HepG2 (cell line): Measurements from ENCODE around the gene MSL3B.

ENCODE experiments used
- ATF2 ChIP-seq: sonication (generic); formaldehyde crosslinking; IDR thresholded peaks from 2 replicates; pipeline ENCODE4 v1.4.0; 2020; ENCODE audit warnings: missing genetic modification reagents
- ATF3 ChIP-seq: sonication (generic); formaldehyde crosslinking; IDR thresholded peaks from 2 replicates; pipeline ENCODE4 v1.4.0; 2020; ENCODE audit warnings: missing genetic modification reagents
- BRF2 ChIP-seq: sonication (generic); formaldehyde crosslinking; IDR thresholded peaks from 2 replicates; pipeline ENCODE4 v1.8.1; 2022; ENCODE audit warnings: mild to moderate bottlenecking, missing genetic modification reagents
- CREM ChIP-seq, 2 experiments: sonication (generic) in 1 of 2; formaldehyde crosslinking in 1 of 2; IDR thresholded peaks; 2 replicates each; pipeline versions ENCODE4 v1.4.0 to v1.6.1; 2016 to 2020; ENCODE audit warnings: antibody characterized with exemption in 1 of 2, mild to moderate bottlenecking in 1 of 2, missing genetic modification reagents in 1 of 2
- CTCF ChIP-seq: sonication (generic); formaldehyde crosslinking; IDR thresholded peaks from 2 replicates; pipeline ENCODE4 v1.5.0; 2020; ENCODE audit warnings: mild to moderate bottlenecking, missing genetic modification reagents, moderate library complexity
- HIC2 ChIP-seq: sonication (generic); formaldehyde crosslinking; IDR thresholded peaks from 2 replicates; pipeline ENCODE4 v1.9.0; 2022; ENCODE audit warnings: low read depth, missing genetic modification reagents
- HNRNPH1 ChIP-seq: fragments of 200-400 bp; formaldehyde crosslinking; optimal IDR thresholded peaks from 2 replicates; pipeline ENCODE3; 2017; ENCODE audit warnings: mild to moderate bottlenecking, low read depth, low read length
- MEIS2 ChIP-seq: sonication (generic); formaldehyde crosslinking; IDR thresholded peaks from 2 replicates; pipeline ENCODE4 v1.9.0; 2021; ENCODE audit warnings: mild to moderate bottlenecking, missing genetic modification reagents
- PCBP2 ChIP-seq: fragments of 200-400 bp; formaldehyde crosslinking; optimal IDR thresholded peaks from 2 replicates; pipeline ENCODE3; 2018; ENCODE audit warnings: low read length, low read depth; ENCODE audit not compliant: poor library complexity, severe bottlenecking
- POLR2AphosphoS5 ChIP-seq: IDR thresholded peaks from 2 replicates; pipeline ENCODE4 v1.6.1; 2012; ENCODE audit warnings: low read depth, low read length
- REST ChIP-seq, 2 experiments: IDR thresholded peaks; 2 replicates each; pipeline ENCODE4 v1.6.1; 2011 to 2012; ENCODE audit warnings: low read length in 2 of 2, borderline replicate concordance in 1 of 2, low read depth in 1 of 2, mild to moderate bottlenecking in 1 of 2, moderate library complexity in 1 of 2

- TF ChIP-seq MEIS2 (CRISPR knock-in tag), result no peak
- no peak for TF ChIP-seq CREM (IDR thresholded peaks at IDR 0.05)
- TF ChIP-seq CREM (CRISPR knock-in tag; IDR thresholded peaks at IDR 0.05), result no peak
- no peak for TF ChIP-seq POLR2AphosphoS5
- TF ChIP-seq CTCF (CRISPR knock-in tag), result no peak
- no peak for TF ChIP-seq BRF2 (CRISPR knock-in tag)
- no peak for TF ChIP-seq PCBP2
- no peak for TF ChIP-seq ATF3 (CRISPR knock-in tag)
- no peak for TF ChIP-seq HNRNPH1
- TF ChIP-seq REST (IDR thresholded peaks at IDR 0.05; ENCODE audit: borderline replicate concordance in 1 of 2, low read depth in 1 of 2, low read length in 2 of 2), result no peak
- TF ChIP-seq ATF2 (CRISPR knock-in tag), result no peak
- TF ChIP-seq HIC2 (CRISPR knock-in tag), result no peak
Observed at GRCh38 chr2:233829193-233830110, 38.7 kb downstream of the MSL3B start.
